Activated naive CD4-positive, alpha-beta T cell treated with anti-CD3 and anti-CD28 coated beads, Interleukin-2, amount 50 U/mL, for 72 hours (primary cell): ENCODE measurements around the gene COQ5. TPM values are rescaled to one million over a fixed set of nuclear protein-coding genes. Genes with fewer than 3 reads are reported as not detected.
"Not testable (repeated sequence)": the region's sequence is repeated elsewhere in the genome, so short reads cannot be mapped to it uniquely, and the experiment has no call there.

Source experiments
- ATAC-seq, 2 donors: fragments of 150-1000 bp; cut with Tn5 transposase; 2 replicates each; pipeline ENCODE4 v1.10.0; 2021; ENCODE audit warnings: mild to moderate bottlenecking in 2 of 2, moderate library complexity in 2 of 2
- DNase-seq, 2 donors: peaks; one replicate each; pipeline ENCODE4 v3.0.0; 2021 to 2022; ENCODE audit warnings: low spot score in 2 of 2
- H3K27ac Mint-ChIP-seq, 2 donors: one replicate each; pipeline ENCODE4 v1.8.0; 2022; ENCODE audit warnings: mild to moderate bottlenecking in 2 of 2, mixed read lengths in 2 of 2
- H3K36me3 Mint-ChIP-seq, 2 donors: one replicate each; pipeline ENCODE4 v1.8.0; 2022; ENCODE audit warnings: mixed read lengths in 2 of 2
- H3K9me3 Mint-ChIP-seq, 2 donors: one replicate each; pipeline ENCODE4 v1.8.0; 2022; ENCODE audit warnings: mixed read lengths in 2 of 2
- total RNA-seq, 2 donors: library from RNA; stranded (reverse); gene quantifications; one replicate each; pipeline ENCODE4 v1.2.3, GENCODE V29; 2022

COQ5 gene
- total RNA-seq, 2 donors from 2014 or later = 9.7 to 37.8 TPM

DNA sequence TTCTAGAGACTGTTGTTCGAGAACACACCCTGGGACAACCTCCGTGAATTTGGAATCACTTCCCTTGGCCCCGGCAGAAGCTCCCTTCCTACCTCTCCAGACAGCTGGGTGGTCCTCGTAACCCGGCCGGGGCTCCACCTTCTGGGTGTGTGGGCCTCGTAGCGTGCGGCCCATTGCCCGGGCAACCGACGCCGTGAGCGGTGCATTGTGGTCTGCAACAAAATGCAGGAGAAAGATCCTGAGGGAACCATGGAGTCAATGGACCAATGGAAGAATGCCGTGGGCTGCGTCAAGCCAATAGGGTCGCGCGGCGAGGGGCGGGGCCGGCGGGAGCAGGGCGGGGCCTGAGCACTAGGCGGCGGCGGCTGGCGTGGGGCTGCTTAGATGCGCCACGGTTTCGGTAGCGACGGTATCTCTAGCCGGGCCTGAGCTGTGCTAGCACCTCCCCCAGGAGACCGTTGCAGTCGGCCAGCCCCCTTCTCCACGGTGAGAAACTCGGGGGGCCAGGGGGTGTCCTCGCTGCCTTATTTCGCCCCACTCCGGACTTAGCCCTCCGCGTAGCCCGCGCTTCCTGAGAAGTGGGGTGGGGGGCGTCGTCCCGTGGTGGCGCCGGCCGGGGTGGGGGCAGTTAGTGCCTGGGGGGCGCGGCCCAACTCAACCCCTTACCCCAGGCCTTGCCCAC is 33.1 kb downstream of the COQ5 start, which contains the start of gene DYNLL1:
TSS of gene DYNLL1 (plus strand) at position 383 of the 682 bp plus-strand sequence. CDS start 309 bp downstream, outside the sequence.
- DNase-seq (peak; percentile 95 to 99), ATAC-seq (peak; percentile 96 to 98)
- H3K9me3 Mint-ChIP-seq = no peaks in the 10 kb centered on the region
- H3K27ac Mint-ChIP-seq = peak within 1 kb of the TSS; percentile 82 to 98
- peaks cover 0 to 30% of the 10 kb centered on the region in 2 donors for H3K36me3 Mint-ChIP-seq

DNA sequence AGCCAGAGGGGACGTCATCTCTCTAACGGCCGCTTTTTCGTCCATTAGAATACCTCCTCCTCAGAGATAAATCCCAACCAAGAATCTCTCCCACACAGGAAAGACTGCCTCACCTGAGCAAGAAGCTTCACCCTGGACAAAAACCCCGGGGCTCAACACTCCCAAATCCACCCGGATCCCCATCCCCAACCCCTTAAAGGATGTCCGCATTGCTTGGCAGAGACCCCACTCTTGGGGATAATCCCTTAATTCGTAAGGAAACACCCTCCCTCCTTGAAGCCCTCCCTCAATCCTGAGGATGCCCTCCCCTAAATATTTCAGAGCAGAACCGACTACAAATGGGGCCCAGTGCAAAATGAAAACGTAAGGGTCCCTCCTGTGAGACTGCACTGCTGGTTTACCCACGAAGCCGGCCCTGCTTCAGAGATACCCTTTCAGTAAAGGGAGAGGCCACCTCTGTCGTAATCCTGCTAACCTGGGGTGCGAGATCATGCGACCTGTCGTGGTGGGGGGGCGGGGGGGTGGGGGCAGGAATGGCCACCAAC is 33.7 kb downstream of the COQ5 start:
- peaks cover 0 to 30% of the 10 kb centered on the region in 2 donors for H3K36me3 Mint-ChIP-seq
- DNase-seq = no peak
- peak overlapping the region; percentile 82 to 94 for H3K27ac Mint-ChIP-seq
- ATAC-seq = no peak
- no peaks in the 10 kb centered on the region for H3K9me3 Mint-ChIP-seq

DNA sequence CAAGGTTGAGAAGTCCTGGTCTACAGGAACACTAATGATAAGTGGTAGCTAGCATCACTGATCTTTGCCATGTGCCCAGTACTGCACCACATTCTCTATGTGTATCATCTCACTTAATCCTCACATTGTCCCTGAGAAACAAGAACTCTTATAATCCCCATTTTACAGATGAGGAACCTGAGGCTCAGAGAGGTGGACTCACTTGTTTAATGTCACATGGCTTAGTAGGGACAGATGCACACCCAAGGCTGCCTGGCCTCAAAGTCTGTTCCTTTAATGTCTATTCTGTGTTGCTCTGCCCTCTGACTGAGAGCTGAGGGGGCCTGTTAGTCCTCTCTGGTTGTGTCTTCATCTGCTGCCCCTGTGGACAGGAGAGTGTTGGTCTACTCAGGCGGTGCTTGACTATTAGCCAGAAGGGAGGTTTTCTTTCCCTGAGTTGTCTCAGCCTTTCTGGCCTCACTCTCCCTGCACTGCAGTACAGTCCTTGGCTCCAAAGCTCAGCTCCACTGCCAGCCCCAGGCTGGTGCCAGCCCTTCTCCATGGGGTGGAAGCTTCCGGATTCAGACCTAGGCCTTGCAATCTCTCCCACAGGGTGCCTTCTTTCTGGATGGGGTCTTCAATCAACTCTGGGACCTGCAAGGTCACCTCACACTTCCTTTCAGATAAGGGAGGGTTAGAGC is 38.0 kb downstream of the COQ5 start:
- DNase-seq (no peak), ATAC-seq (no peak)
- peak overlapping the region in 1 of 2 donors; percentile 36 for H3K27ac Mint-ChIP-seq
- H3K36me3 Mint-ChIP-seq = no peaks in the 10 kb centered on the region
- no peaks in the 10 kb centered on the region for H3K9me3 Mint-ChIP-seq

DNA sequence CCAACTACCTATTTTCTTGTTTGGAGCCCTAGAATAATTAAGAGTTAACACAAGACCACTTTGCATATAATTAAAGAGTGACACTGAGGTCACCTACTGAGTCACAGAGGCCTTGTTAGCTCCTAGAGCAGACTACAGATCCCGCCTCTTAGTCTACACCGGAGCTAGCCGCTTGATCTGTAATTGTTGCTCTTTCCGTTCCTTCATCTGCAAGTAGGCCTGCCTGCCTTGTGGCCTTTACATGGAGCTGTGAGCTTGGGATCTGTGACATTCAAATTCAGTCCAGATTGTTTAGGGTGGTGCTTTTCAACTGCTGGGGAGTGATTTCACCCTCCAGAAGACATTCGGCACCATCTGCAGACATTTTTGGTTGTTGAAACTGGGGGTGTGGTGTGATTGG is 38.6 kb downstream of the COQ5 start:
- no peaks in the 10 kb centered on the region for H3K36me3 Mint-ChIP-seq
- ATAC-seq = no peak

DNA sequence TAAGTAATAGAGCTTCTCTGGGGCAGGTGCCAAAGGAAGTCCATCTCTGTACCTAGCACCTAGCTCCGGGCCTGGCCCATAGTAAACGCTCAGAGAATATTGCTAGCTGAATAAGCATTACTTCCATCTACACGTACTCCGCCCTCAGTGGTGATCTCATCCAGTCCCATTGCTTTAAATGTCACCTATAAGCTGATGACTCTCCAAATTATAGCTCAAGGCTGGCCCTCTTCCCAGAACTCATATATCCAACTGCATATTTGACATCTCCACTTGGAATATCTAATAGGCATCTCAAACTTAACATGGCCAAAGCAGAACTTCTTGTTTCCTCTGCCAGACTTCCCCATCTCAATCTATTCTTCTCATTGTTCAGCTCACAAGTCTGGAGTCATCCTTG is 39.9 kb downstream of the COQ5 start:
- ATAC-seq (no peak), DNase-seq (no peak)
- Mint-ChIP-seq H3K36me3 (no peaks in the 10 kb centered on the region), H3K9me3 (no peaks in the 10 kb centered on the region), H3K27ac (no peak overlapping the region)

More for the DNA sequence above, 38.6 kb downstream of the COQ5 start:
- Mint-ChIP-seq H3K9me3 (no peaks in the 10 kb centered on the region), H3K27ac (peak overlapping the region in 1 of 2 donors; percentile 36)
- no peak for DNase-seq

DNA sequence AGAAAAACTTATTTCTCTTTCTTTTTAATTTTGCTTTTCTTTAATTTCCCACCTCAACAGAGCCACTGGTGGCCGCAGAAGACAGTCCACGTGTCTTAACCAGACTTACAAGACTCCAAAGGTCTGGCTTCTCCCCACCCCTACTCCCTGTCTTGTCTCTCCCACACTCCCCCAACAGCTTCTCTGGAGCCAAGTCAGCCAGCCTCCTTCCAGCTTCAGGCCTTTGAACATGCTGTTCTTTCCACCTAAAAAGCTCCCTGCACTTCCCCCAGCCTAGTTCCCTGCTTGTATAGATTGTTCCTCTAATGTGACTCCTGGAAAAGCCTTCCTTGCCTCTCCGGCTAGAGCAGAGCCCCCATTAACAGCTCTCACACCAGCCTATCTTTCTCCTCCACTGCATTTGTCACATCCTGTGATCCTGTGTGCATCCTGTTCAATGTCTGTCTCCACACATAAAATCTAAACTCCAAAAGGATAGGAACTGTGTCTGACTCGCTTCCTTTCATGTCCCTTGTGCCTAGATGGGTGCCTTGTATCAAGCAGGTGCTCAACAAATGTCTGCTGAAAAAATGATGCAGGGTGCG is 40.8 kb downstream of the COQ5 start:
- no peak for DNase-seq
- Mint-ChIP-seq H3K9me3 (no peaks in the 10 kb centered on the region), H3K27ac (peak overlapping the region in 1 of 2 donors; percentile 94)

DNA sequence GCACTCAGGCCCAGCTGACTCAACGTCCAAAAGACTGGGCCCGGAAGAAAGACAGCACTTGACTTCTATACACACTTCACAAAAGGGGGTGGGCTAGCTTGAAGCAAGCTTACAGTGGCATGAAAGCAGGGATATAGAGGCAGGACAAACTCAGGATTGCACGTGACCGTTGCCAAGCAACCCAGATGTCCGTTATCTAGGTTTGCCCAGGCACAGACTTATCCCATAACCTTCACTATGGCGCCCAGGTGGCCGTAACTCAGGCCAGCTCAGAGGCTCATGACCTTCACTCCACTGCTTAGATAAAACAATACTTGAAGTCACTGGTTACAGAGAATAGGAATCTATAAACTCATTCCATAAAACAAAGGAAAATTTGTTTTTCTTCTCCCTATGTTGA is 41.4 kb downstream of the COQ5 start:
- H3K36me3 Mint-ChIP-seq, DNase-seq, ATAC-seq, H3K9me3 Mint-ChIP-seq, H3K27ac Mint-ChIP-seq: not testable (repeated sequence)

More for the DNA sequence above, 40.8 kb downstream of the COQ5 start:
- ATAC-seq = no peak
- H3K36me3 Mint-ChIP-seq = no peaks in the 10 kb centered on the region

DNA sequence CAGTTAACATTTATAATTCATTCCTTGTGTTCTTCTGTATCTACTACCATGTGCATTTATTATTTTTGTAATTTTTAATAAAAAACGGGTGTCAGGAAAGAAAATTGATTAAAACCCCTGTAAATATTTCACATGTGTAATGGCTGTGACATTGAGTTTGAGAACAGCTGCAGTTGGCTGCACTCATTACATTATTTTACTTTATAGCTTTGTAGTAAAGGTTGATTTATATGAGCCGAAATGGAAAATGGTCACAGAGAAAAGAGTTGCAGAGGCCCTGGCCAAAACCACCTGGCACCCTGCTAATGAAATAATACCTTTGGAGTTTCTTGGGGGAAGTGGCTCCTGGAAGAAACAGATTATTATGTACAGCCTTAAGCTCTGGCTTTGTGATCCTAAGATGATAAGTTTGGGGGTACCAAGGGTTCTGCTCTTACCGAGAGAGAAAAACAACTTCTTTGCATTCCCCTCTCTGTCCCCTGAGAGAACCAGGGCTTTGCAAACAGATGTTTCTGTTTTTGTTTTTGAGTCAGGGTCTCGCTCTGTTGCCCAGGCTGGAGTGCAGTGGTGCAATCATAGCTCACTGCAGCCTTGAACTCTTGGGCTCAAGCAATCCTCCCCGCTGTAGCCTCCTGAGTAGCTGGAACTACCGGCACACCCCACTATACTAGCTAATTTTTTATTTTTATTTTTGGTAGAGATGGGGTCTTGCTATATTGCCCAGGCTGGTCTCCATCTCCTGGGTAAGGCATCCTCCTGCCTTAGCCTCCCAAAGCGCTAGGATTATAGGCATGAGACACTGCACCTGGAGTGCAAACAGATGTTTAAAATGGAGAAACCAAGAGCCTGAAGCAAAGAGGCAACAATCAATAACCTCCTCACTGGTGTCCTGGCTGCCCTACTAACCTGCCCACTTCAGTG is 42.7 kb downstream of the COQ5 start:
- Mint-ChIP-seq H3K27ac (no peak overlapping the region), H3K36me3 (no peaks in the 10 kb centered on the region), H3K9me3 (no peaks in the 10 kb centered on the region)
- no peak for DNase-seq
- no peak for ATAC-seq

DNA sequence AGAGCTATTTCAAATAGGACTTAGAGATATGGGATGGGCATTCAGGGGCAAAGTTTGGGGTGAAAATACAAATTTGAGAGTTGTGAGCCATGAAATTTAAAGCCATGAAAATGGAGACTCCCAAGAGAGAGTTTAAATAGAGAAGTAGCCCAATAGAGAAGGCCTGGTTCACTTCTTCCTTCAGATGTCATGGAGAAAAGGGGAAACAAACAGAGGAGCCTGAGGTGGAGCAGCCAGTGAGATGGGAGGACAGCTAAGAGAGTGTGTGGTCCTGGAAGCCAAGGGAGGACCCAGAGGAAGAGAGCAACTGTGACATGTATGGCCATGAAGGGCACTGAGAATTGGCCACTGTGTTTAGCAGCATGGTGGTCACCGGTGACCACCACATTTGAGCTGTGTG is 45.3 kb downstream of the COQ5 start:
- DNase-seq = no peak
- no peak for ATAC-seq
- H3K9me3 Mint-ChIP-seq = no peaks in the 10 kb centered on the region
- H3K27ac Mint-ChIP-seq = peak overlapping the region in 1 of 2 donors; percentile 45
- H3K36me3 Mint-ChIP-seq = no peaks in the 10 kb centered on the region

DNA sequence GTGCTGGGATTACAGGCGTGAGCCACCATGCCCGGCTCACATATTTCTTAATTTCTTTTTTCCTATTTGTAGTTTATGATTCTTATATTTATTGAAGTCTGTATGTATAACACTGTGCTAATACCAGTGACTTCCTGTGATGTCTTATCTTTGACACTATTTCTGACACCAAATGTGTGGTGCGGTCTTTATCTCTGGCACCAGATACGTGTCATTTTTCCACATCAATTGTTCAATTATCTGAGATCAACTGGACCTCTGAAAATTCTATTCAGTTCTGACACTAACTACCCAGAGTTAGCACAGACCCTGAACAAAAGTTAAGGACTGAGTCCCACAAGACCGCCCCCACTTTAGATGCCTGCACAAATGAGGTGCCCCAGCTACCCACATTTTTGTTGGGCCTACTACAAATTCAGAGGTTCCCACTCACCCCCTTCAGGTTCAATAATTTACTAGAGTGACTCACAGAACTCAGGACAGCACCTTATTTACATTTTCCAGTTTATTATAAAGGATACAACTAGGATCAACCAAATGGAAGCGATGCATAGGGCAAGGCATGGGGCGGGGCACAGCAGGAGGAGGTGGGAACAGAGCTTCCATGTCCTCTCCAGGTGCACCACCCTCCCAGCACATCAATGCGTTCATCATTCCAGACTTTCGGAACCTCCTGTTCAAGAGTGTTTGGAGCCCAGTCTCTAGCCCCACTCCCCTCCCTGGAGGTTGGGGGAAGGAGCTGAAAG is 47.8 kb downstream of the COQ5 start:
- DNase-seq (no peak), ATAC-seq (no peak)
- H3K27ac Mint-ChIP-seq = peak overlapping the region; percentile 68 to 73
- H3K36me3 Mint-ChIP-seq = no peaks in the 10 kb centered on the region
- H3K9me3 Mint-ChIP-seq = no peaks in the 10 kb centered on the region

DNA sequence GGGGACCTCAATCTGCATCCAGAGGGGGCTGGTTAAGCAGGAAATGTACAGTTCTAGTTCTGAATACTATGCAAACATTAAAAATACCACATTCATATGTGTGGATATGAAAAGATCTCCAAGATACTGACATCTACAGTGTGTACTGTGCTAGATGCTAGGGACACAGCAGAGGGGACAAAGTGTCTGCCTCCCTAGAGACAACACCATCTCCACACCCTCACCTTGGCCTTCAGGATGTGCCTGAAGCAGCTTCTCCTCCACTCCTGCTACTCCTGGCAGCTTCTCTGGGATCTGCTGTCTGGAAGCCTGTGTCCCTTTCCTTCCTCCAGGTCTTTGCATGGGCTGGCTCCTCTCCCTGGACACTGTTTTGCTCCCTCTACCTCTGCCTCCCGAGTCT is 48.7 kb downstream of the COQ5 start:
- ATAC-seq = no peak
- no peaks in the 10 kb centered on the region for H3K36me3 Mint-ChIP-seq
- DNase-seq = no peak
- H3K27ac Mint-ChIP-seq = peak overlapping the region in 1 of 2 donors; percentile 68
- no peaks in the 10 kb centered on the region for H3K9me3 Mint-ChIP-seq

DNA sequence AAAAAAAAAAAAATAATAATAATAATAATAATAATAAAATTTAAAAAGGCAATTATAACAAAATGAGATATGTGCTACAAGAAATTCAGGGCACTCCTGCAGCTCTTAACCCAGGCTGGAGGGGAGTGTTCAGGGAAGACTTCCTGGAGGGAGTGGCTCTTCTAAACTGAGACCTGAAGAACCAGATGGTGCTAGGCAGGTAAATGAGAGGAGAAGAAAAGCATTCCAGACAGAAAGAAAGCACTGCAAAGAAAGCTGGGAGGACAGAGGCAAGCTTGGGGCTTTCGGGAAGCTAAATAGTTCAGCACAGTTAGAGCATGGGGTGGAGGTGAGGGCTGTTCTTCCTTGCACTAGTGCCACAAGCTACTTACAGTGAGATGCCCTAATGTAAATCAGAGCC is 49.5 kb downstream of the COQ5 start:
- ATAC-seq (no peak), DNase-seq (no peak)
- H3K36me3 Mint-ChIP-seq = no peaks in the 10 kb centered on the region
- no peak overlapping the region for H3K27ac Mint-ChIP-seq
- no peaks in the 10 kb centered on the region for H3K9me3 Mint-ChIP-seq

DNA sequence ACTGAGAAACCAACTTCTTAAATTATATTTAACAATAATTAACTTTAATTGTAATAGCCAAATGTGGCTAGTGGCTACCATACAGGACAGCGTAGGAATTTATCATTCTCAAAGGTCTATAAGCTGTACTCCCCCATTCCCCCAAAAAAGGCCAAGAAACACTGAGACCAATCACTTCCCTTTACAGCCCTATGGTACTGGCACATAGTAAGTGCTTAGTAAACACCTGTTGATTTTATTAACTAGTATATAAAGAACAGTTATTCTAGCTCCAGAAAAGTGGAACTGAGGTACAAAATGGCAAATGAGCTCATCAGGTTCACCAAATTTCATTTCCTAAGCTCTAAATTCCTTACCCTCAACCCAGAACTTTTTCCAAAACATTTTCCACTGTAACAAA is 53.3 kb downstream of the COQ5 start:
- H3K9me3 Mint-ChIP-seq = no peaks in the 10 kb centered on the region
- no peaks in the 10 kb centered on the region for H3K36me3 Mint-ChIP-seq
- ATAC-seq (no peak), DNase-seq (no peak)
- H3K27ac Mint-ChIP-seq = no peak overlapping the region

DNA sequence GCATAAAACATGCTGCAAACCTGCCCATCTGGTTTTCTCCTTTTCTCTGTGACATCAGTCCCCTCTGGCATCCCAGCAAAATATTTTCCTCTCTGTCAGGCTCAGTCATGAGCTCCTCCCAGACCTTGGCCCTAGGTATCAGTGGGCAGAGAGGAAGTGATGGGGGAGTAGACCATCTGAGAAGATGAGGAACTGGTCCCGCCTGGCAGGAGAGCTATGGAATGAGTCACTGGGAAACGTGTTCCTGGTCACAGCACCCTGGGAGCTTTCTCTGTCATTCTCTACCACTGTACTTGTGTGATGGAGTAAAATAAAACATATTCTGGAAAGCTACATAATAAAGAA is 54.4 kb downstream of the COQ5 start:
- Mint-ChIP-seq H3K9me3 (no peaks in the 10 kb centered on the region), H3K36me3 (no peaks in the 10 kb centered on the region), H3K27ac (no peak overlapping the region)
- ATAC-seq (no peak), DNase-seq (no peak)

DNA sequence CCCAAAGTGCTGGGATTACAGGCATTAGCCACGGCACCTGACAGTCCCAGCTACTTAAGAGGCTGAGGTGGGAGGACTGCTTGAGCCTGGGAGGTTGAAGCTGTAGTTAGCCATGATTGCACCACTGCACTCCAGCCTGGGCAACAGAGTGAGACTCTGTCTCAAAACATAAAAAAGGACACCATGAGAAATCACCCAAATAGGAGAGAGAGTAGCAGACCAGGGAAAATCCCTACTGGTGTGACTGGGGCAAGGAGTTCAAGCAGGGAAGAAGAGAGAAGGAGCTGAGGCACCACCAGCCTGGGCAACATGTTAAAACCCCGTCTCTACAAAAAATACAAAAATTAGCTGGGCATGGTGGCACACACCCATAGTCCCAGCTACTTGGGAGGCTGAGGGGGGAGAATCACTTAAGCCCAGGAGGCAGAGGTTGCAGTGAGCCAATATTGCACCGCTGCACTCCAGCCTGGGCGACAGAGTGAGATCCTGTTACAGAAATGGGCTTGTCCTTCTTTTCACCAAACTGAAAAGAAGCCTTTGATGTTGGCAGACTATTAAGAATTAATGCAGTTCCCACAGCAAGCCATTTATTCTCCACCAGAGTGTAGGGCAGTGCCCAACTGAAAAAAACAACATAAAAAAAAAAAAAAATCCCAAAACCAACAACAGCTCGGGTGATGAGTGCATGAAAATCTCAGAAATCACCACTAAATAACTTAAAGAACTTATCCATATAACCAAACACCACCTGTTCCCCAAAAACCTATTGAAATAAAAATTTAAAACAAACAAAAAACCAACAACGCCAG is 54.9 kb downstream of the COQ5 start:
- DNase-seq = no peak
- Mint-ChIP-seq H3K36me3 (no peaks in the 10 kb centered on the region), H3K27ac (peak overlapping the region in 1 of 2 donors; percentile 34), H3K9me3 (no peaks in the 10 kb centered on the region)
- ATAC-seq = no peak
